GM18526 (cell line): ENCODE results near the gene VANGL2.

Source experiments
- POLR2A ChIP-seq: IDR thresholded peaks from 3 replicates; pipeline ENCODE4 v1.6.1; 2011; ENCODE audit not compliant: insufficient read length; ENCODE audit errors: extremely low read depth

VANGL2 gene

GRCh38 chr1:160411271-160412027 lies 11.1 kb downstream of the VANGL2 start:
- TF ChIP-seq POLR2A: no peak

GRCh38 chr1:160412028-160412362 lies 11.6 kb downstream of the VANGL2 start:
- TF ChIP-seq POLR2A: no peak

- TF ChIP-seq POLR2A: no peak
These were observed 13.4 kb downstream of the VANGL2 start for GRCh38 chr1:160413716-160414115.

- TF ChIP-seq POLR2A: no peak
These were observed 14.5 kb downstream of the VANGL2 start for GRCh38 chr1:160414881-160415280.

- no peak for TF ChIP-seq POLR2A
These were observed 15.4 kb downstream of the VANGL2 start for GRCh38 chr1:160415696-160416290.

GRCh38 chr1:160416369-160416768 lies 16.0 kb downstream of the VANGL2 start:
- no peak for TF ChIP-seq POLR2A

- no peak for TF ChIP-seq POLR2A
These were observed 18.1 kb downstream of the VANGL2 start for GRCh38 chr1:160418483-160418882.

GRCh38 chr1:160419150-160419837 lies 18.9 kb downstream of the VANGL2 start:
- TF ChIP-seq POLR2A: no peak

GRCh38 chr1:160419838-160420169 lies 19.4 kb downstream of the VANGL2 start:
- no peak for TF ChIP-seq POLR2A

GRCh38 chr1:160420881-160421842 lies 20.8 kb downstream of the VANGL2 start:
- TF ChIP-seq POLR2A: no peak

GRCh38 chr1:160421881-160422280 lies 21.5 kb downstream of the VANGL2 start:
- TF ChIP-seq POLR2A: no peak

- no peak for TF ChIP-seq POLR2A
These were observed 23.6 kb downstream of the VANGL2 start for GRCh38 chr1:160423966-160424365.

- no peak for TF ChIP-seq POLR2A
These were observed 25.5 kb downstream of the VANGL2 start for GRCh38 chr1:160425847-160426246.

GRCh38 chr1:160427625-160428024 lies 27.3 kb downstream of the VANGL2 start:
- no peak for TF ChIP-seq POLR2A

GRCh38 chr1:160428053-160428452 lies 27.7 kb downstream of the VANGL2 start:
- TF ChIP-seq POLR2A: no peak
